GM03348 (cell line): ENCODE measurements around the gene SAA4.
"Not testable (repeated sequence)": the region's sequence is repeated elsewhere in the genome, so short reads cannot be mapped to it uniquely, and the experiment has no call there.

Experiments used
- DNase-seq: peaks from one replicate; pipeline ENCODE4 v3.0.0; 2012; ENCODE audit warnings: low spot score

SAA4 gene

GRCh38 chr11:18236664-18237356, at the start of gene SAA4:
TSS of gene SAA4 (minus strand) at chr11:18236802. CDS start at chr11:18235926, 876 bp downstream.
- no peak for DNase-seq

GRCh38 chr11:18285841-18286240, 49.2 kb upstream of the SAA4 start:
- DNase-seq: no peak

- no peak for DNase-seq
Observed at GRCh38 chr11:18282626-18283025, 46.0 kb upstream of the SAA4 start.

- DNase-seq: no peak
Observed at GRCh38 chr11:18280438-18281045, 43.9 kb upstream of the SAA4 start.

GRCh38 chr11:18277565-18278271, 41.1 kb upstream of the SAA4 start:
- no peak for DNase-seq

- DNase-seq: no peak
Observed at GRCh38 chr11:18271206-18271605, 34.6 kb upstream of the SAA4 start.

- DNase-seq: peak; percentile 20
Observed at GRCh38 chr11:18270102-18270501, 33.5 kb upstream of the SAA4 start.

- not testable (repeated sequence) for DNase-seq
Observed at GRCh38 chr11:18269252-18269651, 32.6 kb upstream of the SAA4 start.

GRCh38 chr11:18267335-18268133, 30.9 kb upstream of the SAA4 start:
- DNase-seq: not testable (repeated sequence)

GRCh38 chr11:18265949-18266348, 29.3 kb upstream of the SAA4 start, which contains the start of gene SAA1:
TSS of gene SAA1 (plus strand) at chr11:18266264. CDS start at chr11:18266888, 624 bp downstream.
- no peak for DNase-seq

GRCh38 chr11:18264677-18265555, 28.3 kb upstream of the SAA4 start:
- no peak for DNase-seq

- no peak for DNase-seq
Observed at GRCh38 chr11:18264035-18264434, 27.4 kb upstream of the SAA4 start.

GRCh38 chr11:18262681-18263350, 26.2 kb upstream of the SAA4 start:
- peak; percentile 20 for DNase-seq

- no peak for DNase-seq
Observed at GRCh38 chr11:18261721-18262120, 25.1 kb upstream of the SAA4 start.

- DNase-seq: no peak
Observed at GRCh38 chr11:18259259-18259658, 22.7 kb upstream of the SAA4 start.

- no peak for DNase-seq
Observed at GRCh38 chr11:18254781-18255361, 18.3 kb upstream of the SAA4 start.

GRCh38 chr11:18253778-18254338, 17.3 kb upstream of the SAA4 start:
- no peak for DNase-seq

GRCh38 chr11:18253233-18253632, 16.6 kb upstream of the SAA4 start:
- DNase-seq: no peak

- no peak for DNase-seq
Observed at GRCh38 chr11:18248561-18248960, 12.0 kb upstream of the SAA4 start, which contains the start of gene SAA2. TSS of gene SAA2 (minus strand) at chr11:18248668. CDS start at chr11:18248011, 657 bp downstream.

GRCh38 chr11:18247191-18247581, 10.6 kb upstream of the SAA4 start:
- not testable (repeated sequence) for DNase-seq
